SK-N-SH (cell line): ENCODE results near the gene MAD1L1.

Experiments used
- JUND ChIP-seq: IDR thresholded peaks from 2 replicates; pipeline ENCODE4 v1.4.0; 2012
- MEF2A ChIP-seq: IDR thresholded peaks from 2 replicates; pipeline ENCODE4 v1.4.0; 2012; ENCODE audit warnings: low read depth, borderline replicate concordance
- RCOR1 ChIP-seq: fragments of 150-350 bp; IDR thresholded peaks from 2 replicates; pipeline ENCODE4 v1.6.1; 2017; ENCODE audit warnings: antibody characterized with exemption, low read length
- TAF1 ChIP-seq: IDR thresholded peaks from 2 replicates; pipeline ENCODE4 v1.6.1; 2012; ENCODE audit warnings: low read depth, mild to moderate bottlenecking, low read length, moderate library complexity, borderline replicate concordance
- TF ChIP-seq, protein P1 (sequence below): fragments of 200-600 bp; sonication (generic); IDR thresholded peaks from 2 replicates; pipeline ENCODE4 v1.6.1; 2017; ENCODE audit warnings: antibody characterized with exemption, mild to moderate bottlenecking, moderate library complexity

DNA sequence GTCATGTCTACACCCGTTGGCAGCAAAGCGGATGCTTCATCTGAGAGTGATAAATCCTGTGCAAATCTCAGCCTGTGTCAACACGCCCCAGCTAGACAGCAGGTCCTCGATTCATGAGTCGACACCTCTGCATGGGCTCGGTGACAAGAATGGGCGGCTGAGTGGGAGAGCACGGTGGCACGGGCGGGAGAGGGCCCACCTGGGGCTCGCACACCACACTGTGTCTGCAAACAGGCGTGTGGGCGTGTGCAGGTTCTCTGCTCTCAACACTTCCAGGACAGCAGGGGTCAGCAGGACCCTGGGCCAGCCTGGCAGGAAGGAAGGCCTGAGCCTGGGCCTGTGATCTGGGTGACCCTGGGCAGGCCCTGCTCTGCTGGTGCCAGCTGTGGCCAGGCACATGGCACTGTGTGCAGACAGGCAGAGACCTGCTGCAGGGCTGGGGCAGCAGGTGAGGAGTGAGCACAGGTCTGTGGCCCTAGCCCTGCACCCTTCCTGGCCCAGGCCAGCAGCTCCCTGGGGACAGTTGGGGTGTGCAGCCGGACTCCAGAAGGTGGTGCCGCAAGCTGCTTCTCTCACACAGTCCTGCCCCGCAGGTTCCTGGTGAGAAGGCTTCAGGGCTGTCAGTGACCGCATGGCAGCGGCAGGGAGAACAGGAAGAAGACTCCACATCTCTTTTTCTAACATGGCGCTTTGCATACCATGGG, 346.2 kb downstream of the MAD1L1 start:
- TF ChIP-seq, protein P1, sequence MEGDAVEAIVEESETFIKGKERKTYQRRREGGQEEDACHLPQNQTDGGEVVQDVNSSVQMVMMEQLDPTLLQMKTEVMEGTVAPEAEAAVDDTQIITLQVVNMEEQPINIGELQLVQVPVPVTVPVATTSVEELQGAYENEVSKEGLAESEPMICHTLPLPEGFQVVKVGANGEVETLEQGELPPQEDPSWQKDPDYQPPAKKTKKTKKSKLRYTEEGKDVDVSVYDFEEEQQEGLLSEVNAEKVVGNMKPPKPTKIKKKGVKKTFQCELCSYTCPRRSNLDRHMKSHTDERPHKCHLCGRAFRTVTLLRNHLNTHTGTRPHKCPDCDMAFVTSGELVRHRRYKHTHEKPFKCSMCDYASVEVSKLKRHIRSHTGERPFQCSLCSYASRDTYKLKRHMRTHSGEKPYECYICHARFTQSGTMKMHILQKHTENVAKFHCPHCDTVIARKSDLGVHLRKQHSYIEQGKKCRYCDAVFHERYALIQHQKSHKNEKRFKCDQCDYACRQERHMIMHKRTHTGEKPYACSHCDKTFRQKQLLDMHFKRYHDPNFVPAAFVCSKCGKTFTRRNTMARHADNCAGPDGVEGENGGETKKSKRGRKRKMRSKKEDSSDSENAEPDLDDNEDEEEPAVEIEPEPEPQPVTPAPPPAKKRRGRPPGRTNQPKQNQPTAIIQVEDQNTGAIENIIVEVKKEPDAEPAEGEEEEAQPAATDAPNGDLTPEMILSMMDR = no peak
- TF ChIP-seq JUND (no peak), TAF1 (no peak), MEF2A (no peak), RCOR1 (no peak)
